Activated T-helper 17 cell treated with anti-CD3 and anti-CD28 coated beads, Interleukin-2, amount 50 U/mL, for 72 hours (primary cell): ENCODE measurements around the gene CDH8. TPM values are rescaled to one million over a fixed set of nuclear protein-coding genes. Genes with fewer than 3 reads are reported as not detected.
"Not testable (repeated sequence)": the region's sequence is repeated elsewhere in the genome, so short reads cannot be mapped to it uniquely, and the experiment has no call there.

Experiments
- ATAC-seq: fragments of 150-1000 bp; cut with Tn5 transposase; replicated peaks from 2 replicates; pipeline ENCODE4 v1.10.0; 2021; ENCODE audit warnings: mild to moderate bottlenecking, moderate library complexity
- H3K27ac Mint-ChIP-seq: one replicate; pipeline ENCODE4 v1.8.0; 2022; ENCODE audit warnings: mixed read lengths
- H3K27me3 Mint-ChIP-seq: one replicate; pipeline ENCODE4 v1.8.0; 2022; ENCODE audit warnings: mixed read lengths
- H3K36me3 Mint-ChIP-seq: one replicate; pipeline ENCODE4 v1.8.0; 2022; ENCODE audit warnings: low read depth, mild to moderate bottlenecking, mixed read lengths
- H3K4me1 Mint-ChIP-seq: one replicate; pipeline ENCODE4 v1.8.0; 2022; ENCODE audit warnings: mixed read lengths
- H3K4me3 Mint-ChIP-seq: one replicate; pipeline ENCODE4 v1.8.0; 2022; ENCODE audit warnings: mild to moderate bottlenecking, mixed read lengths
- H3K9me3 Mint-ChIP-seq: one replicate; pipeline ENCODE4 v1.8.0; 2022; ENCODE audit warnings: mixed read lengths
- total RNA-seq, 2 donors: library from RNA; stranded (reverse); gene quantifications; one replicate each; pipeline ENCODE4 v1.2.3, GENCODE V29; 2022

The CDH8 gene
- total RNA-seq, 2 donors from 2014 or later, result not detected

- Mint-ChIP-seq H3K9me3 (peaks cover 8% of the 10 kb centered on the region), H3K27me3 (no peaks in the 10 kb centered on the region), H3K4me3 (no peak overlapping the region), H3K4me1 (no peaks in the 10 kb centered on the region), H3K27ac (no peak overlapping the region), H3K36me3 (no peaks in the 10 kb centered on the region)
- ATAC-seq, result no peak
Observed at GRCh38 chr16:61929776-61930175, 106.5 kb downstream of the CDH8 start.

- Mint-ChIP-seq H3K9me3 (peaks cover 3% of the 10 kb centered on the region), H3K36me3 (no peaks in the 10 kb centered on the region), H3K4me1 (no peaks in the 10 kb centered on the region), H3K27me3 (no peaks in the 10 kb centered on the region), H3K27ac (no peak overlapping the region), H3K4me3 (no peak overlapping the region)
- ATAC-seq, result no peak
Observed at GRCh38 chr16:61926766-61927165, 109.5 kb downstream of the CDH8 start.

- H3K27ac Mint-ChIP-seq, result no peak overlapping the region
Observed at GRCh38 chr16:61923629-61924028, 112.6 kb downstream of the CDH8 start.

GRCh38 chr16:61921373-61921772 lies 114.9 kb downstream of the CDH8 start:
- Mint-ChIP-seq H3K27me3 (no peaks in the 10 kb centered on the region), H3K36me3 (no peaks in the 10 kb centered on the region), H3K27ac (no peak overlapping the region), H3K4me3 (no peak overlapping the region), H3K9me3 (peaks cover 6% of the 10 kb centered on the region), H3K4me1 (no peaks in the 10 kb centered on the region)
- ATAC-seq, result no peak

More at GRCh38 chr16:61923629-61924028, 112.6 kb downstream of the CDH8 start:
- Mint-ChIP-seq H3K9me3 (peaks cover 3% of the 10 kb centered on the region), H3K4me1 (no peaks in the 10 kb centered on the region), H3K36me3 (no peaks in the 10 kb centered on the region), H3K27me3 (no peaks in the 10 kb centered on the region), H3K4me3 (no peak overlapping the region)
- no peak for ATAC-seq

- H3K4me1 Mint-ChIP-seq, ATAC-seq, H3K36me3 Mint-ChIP-seq, H3K27me3 Mint-ChIP-seq, H3K4me3 Mint-ChIP-seq, H3K27ac Mint-ChIP-seq: not testable (repeated sequence)
- peaks cover 11% of the 10 kb centered on the region for H3K9me3 Mint-ChIP-seq
Observed at GRCh38 chr16:61917865-61918826, 118.1 kb downstream of the CDH8 start.

GRCh38 chr16:61915569-61915968 lies 120.7 kb downstream of the CDH8 start:
- H3K27me3 Mint-ChIP-seq, result no peaks in the 10 kb centered on the region
- no peak for ATAC-seq
- H3K9me3 Mint-ChIP-seq, result peaks cover 21% of the 10 kb centered on the region
- no peaks in the 10 kb centered on the region for H3K36me3 Mint-ChIP-seq
- no peaks in the 10 kb centered on the region for H3K4me1 Mint-ChIP-seq
- H3K4me3 Mint-ChIP-seq, result no peak overlapping the region
- no peak overlapping the region for H3K27ac Mint-ChIP-seq

GRCh38 chr16:61909074-61909473 lies 127.2 kb downstream of the CDH8 start:
- Mint-ChIP-seq H3K27me3 (no peaks in the 10 kb centered on the region), H3K36me3 (no peaks in the 10 kb centered on the region), H3K9me3 (peaks cover 20% of the 10 kb centered on the region), H3K4me3 (no peak overlapping the region), H3K27ac (no peak overlapping the region), H3K4me1 (no peaks in the 10 kb centered on the region)
- no peak for ATAC-seq

GRCh38 chr16:61908426-61908825 lies 127.8 kb downstream of the CDH8 start:
- H3K27ac Mint-ChIP-seq, result no peak overlapping the region
- no peaks in the 10 kb centered on the region for H3K4me1 Mint-ChIP-seq
- peaks cover 19% of the 10 kb centered on the region for H3K9me3 Mint-ChIP-seq
- H3K36me3 Mint-ChIP-seq, result no peaks in the 10 kb centered on the region
- H3K27me3 Mint-ChIP-seq, result no peaks in the 10 kb centered on the region
- H3K4me3 Mint-ChIP-seq, result no peak overlapping the region
- no peak for ATAC-seq

GRCh38 chr16:61901689-61902088 lies 134.5 kb downstream of the CDH8 start:
- H3K36me3 Mint-ChIP-seq, result no peaks in the 10 kb centered on the region
- no peak overlapping the region for H3K4me3 Mint-ChIP-seq
- H3K9me3 Mint-ChIP-seq, result peaks cover 11% of the 10 kb centered on the region
- no peak overlapping the region for H3K27ac Mint-ChIP-seq
- H3K4me1 Mint-ChIP-seq, result no peaks in the 10 kb centered on the region
- H3K27me3 Mint-ChIP-seq, result no peaks in the 10 kb centered on the region
- ATAC-seq, result no peak

- Mint-ChIP-seq H3K4me3 (no peak overlapping the region), H3K27ac (no peak overlapping the region), H3K36me3 (no peaks in the 10 kb centered on the region), H3K27me3 (no peaks in the 10 kb centered on the region), H3K4me1 (no peaks in the 10 kb centered on the region), H3K9me3 (peaks cover 14% of the 10 kb centered on the region)
- ATAC-seq, result no peak
Observed at GRCh38 chr16:61900482-61900881, 135.8 kb downstream of the CDH8 start.

GRCh38 chr16:61897657-61898056 lies 138.6 kb downstream of the CDH8 start:
- Mint-ChIP-seq H3K9me3 (peaks cover 11% of the 10 kb centered on the region), H3K4me1 (no peaks in the 10 kb centered on the region), H3K27me3 (no peaks in the 10 kb centered on the region), H3K4me3 (no peak overlapping the region), H3K27ac (no peak overlapping the region), H3K36me3 (no peaks in the 10 kb centered on the region)
- no peak for ATAC-seq

- H3K9me3 Mint-ChIP-seq, result peaks cover 19% of the 10 kb centered on the region
- no peaks in the 10 kb centered on the region for H3K36me3 Mint-ChIP-seq
- H3K4me3 Mint-ChIP-seq, result no peak overlapping the region
- ATAC-seq, result no peak
- no peak overlapping the region for H3K27ac Mint-ChIP-seq
- no peaks in the 10 kb centered on the region for H3K4me1 Mint-ChIP-seq
- no peaks in the 10 kb centered on the region for H3K27me3 Mint-ChIP-seq
Observed at GRCh38 chr16:61892531-61892930, 143.7 kb downstream of the CDH8 start.

- Mint-ChIP-seq H3K27ac (no peak overlapping the region), H3K4me1 (no peaks in the 10 kb centered on the region), H3K27me3 (no peaks in the 10 kb centered on the region), H3K9me3 (peaks cover 22% of the 10 kb centered on the region), H3K4me3 (no peak overlapping the region), H3K36me3 (no peaks in the 10 kb centered on the region)
- no peak for ATAC-seq
Observed at GRCh38 chr16:61891460-61891859, 144.8 kb downstream of the CDH8 start.

GRCh38 chr16:61890386-61890785 lies 145.9 kb downstream of the CDH8 start:
- Mint-ChIP-seq H3K4me1 (no peaks in the 10 kb centered on the region), H3K4me3 (no peak overlapping the region), H3K27me3 (no peaks in the 10 kb centered on the region), H3K9me3 (peaks cover 18% of the 10 kb centered on the region), H3K36me3 (no peaks in the 10 kb centered on the region), H3K27ac (no peak overlapping the region)
- ATAC-seq, result no peak

- H3K36me3 Mint-ChIP-seq, result no peaks in the 10 kb centered on the region
- no peaks in the 10 kb centered on the region for H3K27me3 Mint-ChIP-seq
- no peak overlapping the region for H3K27ac Mint-ChIP-seq
- H3K4me3 Mint-ChIP-seq, result no peak overlapping the region
- ATAC-seq, result no peak
- no peaks in the 10 kb centered on the region for H3K4me1 Mint-ChIP-seq
- H3K9me3 Mint-ChIP-seq, result peaks cover 17% of the 10 kb centered on the region
Observed at GRCh38 chr16:61887903-61888302, 148.3 kb downstream of the CDH8 start.
